Tibial nerve (tissue), 4 donors: ENCODE measurements around the gene KLF3. TPM values are rescaled to one million over a fixed set of nuclear protein-coding genes. Genes with fewer than 3 reads are reported as not detected.
A peak's percentile ranks its signal among the peaks of the same experiment; 100 is the strongest.

ENCODE experiments used
- DNase-seq, 2 donors: peaks; one replicate each; pipeline ENCODE4 v3.0.0-alpha.2; 2019; ENCODE audit warnings: low spot score in 2 of 2
- H3K27ac ChIP-seq, 4 donors: fragments of 200-600 bp; sonication (generic) in 3 of 4; one replicate each; pipeline ENCODE4 v1.5.1; 2017 to 2019; ENCODE audit warnings: mild to moderate bottlenecking in 1 of 4
- H3K27me3 ChIP-seq, 2 donors: fragments of 200-600 bp; sonication (generic) in 1 of 2; one replicate each; pipeline versions ENCODE4 v1.5.1 to v1.6.0; 2017 to 2019
- H3K36me3 ChIP-seq, 3 donors: fragments of 200-600 bp; sonication (generic); one replicate each; pipeline ENCODE4 v1.5.1; 2018 to 2019
- H3K4me1 ChIP-seq, 4 donors: fragments of 200-600 bp; sonication (generic) in 3 of 4; one replicate each; pipeline ENCODE4 v1.5.1; 2017 to 2019
- H3K4me3 ChIP-seq, 4 donors: fragments of 200-600 bp; sonication (generic) in 3 of 4; one replicate each; pipeline ENCODE4 v1.5.1; 2017 to 2019; ENCODE audit warnings: mild to moderate bottlenecking in 1 of 4, moderate library complexity in 1 of 4
- H3K9me3 ChIP-seq, 4 donors: fragments of 200-600 bp; sonication (generic) in 3 of 4; one replicate each; pipeline ENCODE4 v1.5.1; 2017 to 2019
- CTCF ChIP-seq, 5 experiments: fragments of 200-600 bp in 3 of 5; fragments of 450-650 bp in 2 of 5; sonication (generic) in 3 of 5; IDR thresholded peaks; one replicate each; pipeline ENCODE4 v1.5.1; 2016 to 2019; ENCODE audit warnings: antibody characterized with exemption in 5 of 5, mild to moderate bottlenecking in 3 of 5, moderate library complexity in 2 of 5
- EP300 ChIP-seq, 2 donors: sonication (generic); formaldehyde crosslinking; IDR thresholded peaks; one replicate each; pipeline ENCODE4 v1.6.1; 2017; ENCODE audit warnings: antibody characterized with exemption in 2 of 2, mild to moderate bottlenecking in 1 of 2
- POLR2A ChIP-seq, 2 donors: fragments of 450-650 bp; IDR thresholded peaks; one replicate each; pipeline ENCODE4 v1.6.1; 2017; ENCODE audit warnings: antibody characterized with exemption in 2 of 2, mild to moderate bottlenecking in 2 of 2, moderate library complexity in 2 of 2
- WGBS, 2 donors: methylation state at CpG; one replicate each; pipeline ENCODE4 v1.1.5; 2018; 5-methylcytosine and 5-hydroxymethylcytosine counted together
- total RNA-seq, 4 donors: library from RNA; depleted of rRNA; stranded (reverse); fragments of >200 nt; gene quantifications; one replicate each; pipeline ENCODE4 v1.1.0, GENCODE V29; 2016

KLF3 gene
- total RNA-seq, 4 donors from 2014 or later = 36.3 to 70.1 (median 38.4) TPM

GRCh38 chr4:38687571-38688011 is 23.6 kb downstream of the KLF3 start:
- Histone ChIP-seq H3K27me3 (no peaks in the 10 kb centered on the region), H3K36me3 (peaks cover 0 to 36% (median 19%) of the 10 kb centered on the region in 3 donors), H3K9me3 (no peaks in the 10 kb centered on the region), H3K27ac (peak overlapping the region in 1 of 4 donors; percentile 41), H3K4me1 (peaks cover 0 to 77% (median 36%) of the 10 kb centered on the region in 4 donors), H3K4me3 (no peak overlapping the region)
- TF ChIP-seq CTCF (IDR thresholded peaks at IDR 0.05) (no peak), POLR2A (IDR thresholded peaks at IDR 0.05) (no peak), EP300 (IDR thresholded peaks at IDR 0.05) (no peak)
- WGBS, 2 donors = 62 to 64% methylated on average over 4 of the region's 4 CpGs
- no peak for DNase-seq

- Histone ChIP-seq H3K27me3 (no peaks in the 10 kb centered on the region), H3K27ac (peak overlapping the region in 1 of 4 donors; percentile 4), H3K4me1 (peaks cover 0 to 65% (median 27%) of the 10 kb centered on the region in 4 donors), H3K4me3 (no peak overlapping the region), H3K9me3 (no peaks in the 10 kb centered on the region), H3K36me3 (peaks cover 0 to 42% (median 19%) of the 10 kb centered on the region in 3 donors)
- TF ChIP-seq CTCF (IDR thresholded peaks at IDR 0.05) = no peak
- TF ChIP-seq EP300 (IDR thresholded peaks at IDR 0.05) = no peak
- no peak for TF ChIP-seq POLR2A (IDR thresholded peaks at IDR 0.05)
- 92 to 95% methylated on average over 26 of the region's 26 CpGs for WGBS, 2 donors
- DNase-seq = no peak
Observed at GRCh38 chr4:38688676-38689355, 24.8 kb downstream of the KLF3 start.

GRCh38 chr4:38691251-38692008 is 27.4 kb downstream of the KLF3 start:
- Histone ChIP-seq H3K9me3 (no peaks in the 10 kb centered on the region), H3K27ac (peak overlapping the region in 2 of 4 donors; percentile 0 to 39), H3K4me3 (no peak overlapping the region), H3K27me3 (no peaks in the 10 kb centered on the region), H3K4me1 (peaks cover 0 to 50% (median 9%) of the 10 kb centered on the region in 4 donors), H3K36me3 (peaks cover 0 to 68% (median 19%) of the 10 kb centered on the region in 3 donors)
- DNase-seq = no peak
- WGBS, 2 donors = 62 to 69% methylated on average over 9 of the region's 9 CpGs
- TF ChIP-seq CTCF (IDR thresholded peaks at IDR 0.05) (no peak), EP300 (IDR thresholded peaks at IDR 0.05) (no peak), POLR2A (IDR thresholded peaks at IDR 0.05) (no peak)

- peaks cover 0 to 46% (median 4%) of the 10 kb centered on the region in 4 donors for H3K4me1 ChIP-seq
- H3K4me3 ChIP-seq = no peak overlapping the region
- 73 to 74% methylated on average over 4 of the region's 4 CpGs for WGBS, 2 donors
- H3K27me3 ChIP-seq = no peaks in the 10 kb centered on the region
- peaks cover 0 to 77% (median 24%) of the 10 kb centered on the region in 3 donors for H3K36me3 ChIP-seq
- no peaks in the 10 kb centered on the region for H3K9me3 ChIP-seq
- DNase-seq = no peak
- peak overlapping the region in 1 of 4 donors; percentile 39 for H3K27ac ChIP-seq
- TF ChIP-seq POLR2A (IDR thresholded peaks at IDR 0.05) = no peak
- no peak for TF ChIP-seq EP300 (IDR thresholded peaks at IDR 0.05)
- TF ChIP-seq CTCF (IDR thresholded peaks at IDR 0.05) = no peak
Observed at GRCh38 chr4:38692421-38692820, 28.4 kb downstream of the KLF3 start.

- peaks cover 0 to 35% (median 1%) of the 10 kb centered on the region in 4 donors for H3K4me1 ChIP-seq
- H3K9me3 ChIP-seq = no peaks in the 10 kb centered on the region
- TF ChIP-seq CTCF (IDR thresholded peaks at IDR 0.05) = no peak
- TF ChIP-seq EP300 (IDR thresholded peaks at IDR 0.05) = no peak
- no peak for TF ChIP-seq POLR2A (IDR thresholded peaks at IDR 0.05)
- H3K27ac ChIP-seq = no peak overlapping the region
- no peak for DNase-seq
- peaks cover 0 to 85% (median 23%) of the 10 kb centered on the region in 3 donors for H3K36me3 ChIP-seq
- H3K27me3 ChIP-seq = no peaks in the 10 kb centered on the region
- H3K4me3 ChIP-seq = no peak overlapping the region
Observed at GRCh38 chr4:38693569-38693968, 29.6 kb downstream of the KLF3 start.
